Measurements from ENCODE around the gene SYP. TPM values are rescaled to one million over a fixed set of nuclear protein-coding genes. Genes with fewer than 3 reads are reported as not detected.
"Not testable (repeated sequence)": the region's sequence is repeated elsewhere in the genome, so short reads cannot be mapped to it uniquely, and the experiment has no call there.

The SYP gene
- total and polyA plus RNA-seq, 2 experiments from 2014 or later, result 1.4 to 2.1 TPM

- Histone ChIP-seq H3K4me1 (ENCODE audit: insufficient read depth) (no peaks in the 10 kb centered on the region), H3K9me2 (replicated peaks; ENCODE audit: insufficient read depth) (no peaks in the 10 kb centered on the region), H3K36me3 (replicated peaks; ENCODE audit: insufficient read depth, low read depth) (no peaks in the 10 kb centered on the region), H3K79me2 (no peaks in the 10 kb centered on the region), H4K20me1 (ENCODE audit: insufficient read depth, poor library complexity, severe bottlenecking) (no peaks in the 10 kb centered on the region), H3K27me3 (no peaks in the 10 kb centered on the region), H3K4me3 (no peak overlapping the region), H2AFZ (no peak overlapping the region), H3K4me2 (no peak overlapping the region), H3K9me3 (ENCODE audit: low read depth) (no peaks in the 10 kb centered on the region), H3K27ac (no peak overlapping the region)
- DNase-seq (ENCODE audit: low spot score), result no peak
- TF ChIP-seq EZH2 (IDR thresholded peaks at IDR 0.05; ENCODE audit: borderline replicate concordance) (no peak), CTCF (IDR thresholded peaks at IDR 0.05; ENCODE audit: poor library complexity) (no peak), EZH2phosphoT487 (IDR thresholded peaks at IDR 0.05; ENCODE audit: low read depth, severe bottlenecking, unreplicated experiment) (no peak)
- WGBS (ENCODE audit: low lambda C conversion rate, missing lambda C conversion rate), result 87% methylated on average over 27 of the region's 27 CpGs
Measured at GRCh38 chrX:49176421-49177326, 23.3 kb downstream of the SYP start.

DNA sequence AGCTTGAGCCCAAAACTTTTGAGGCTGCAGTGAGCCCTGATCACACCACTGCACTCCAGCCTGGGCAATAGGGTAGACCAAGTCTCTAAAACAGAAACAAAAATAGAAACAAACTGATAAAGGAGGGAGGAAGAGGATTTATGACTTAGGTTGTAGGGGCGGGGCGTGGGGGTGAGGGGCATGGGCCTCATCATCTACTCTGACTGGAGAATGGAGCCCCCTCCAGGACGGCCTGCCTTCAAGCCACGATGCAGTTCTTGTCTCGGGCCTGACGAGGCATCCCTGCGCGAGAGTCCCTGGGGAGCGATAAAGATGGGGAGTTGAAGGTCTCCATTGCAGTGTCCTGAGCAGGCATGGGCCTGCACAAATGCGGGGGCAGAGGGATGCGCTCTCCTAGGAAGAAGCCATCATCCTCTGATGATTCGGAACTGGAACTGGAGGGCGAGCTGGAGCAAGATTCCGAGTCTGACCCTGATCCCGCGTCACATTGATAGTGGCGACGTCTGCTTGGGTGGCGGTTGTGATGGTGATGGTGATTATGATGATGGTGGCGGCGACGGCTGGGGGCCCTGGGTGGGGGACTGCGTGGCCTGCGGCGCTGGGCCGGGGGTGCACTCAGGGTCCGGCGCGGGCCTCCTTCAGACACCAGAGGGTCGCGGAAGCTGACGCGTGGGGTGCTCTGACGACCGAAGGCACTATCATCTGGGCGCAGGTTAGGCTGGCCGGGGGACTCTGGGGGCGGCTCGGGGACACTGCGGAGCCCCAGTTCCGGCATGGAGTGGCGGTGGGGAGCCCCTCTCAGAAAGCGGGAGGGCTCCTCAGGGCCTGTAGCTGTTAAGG is 24.3 kb downstream of the SYP start:
- Histone ChIP-seq H4K20me1 (ENCODE audit: insufficient read depth, poor library complexity, severe bottlenecking) (no peaks in the 10 kb centered on the region), H3K27me3 (no peaks in the 10 kb centered on the region), H3K9me3 (ENCODE audit: low read depth) (no peaks in the 10 kb centered on the region), H3K4me1 (ENCODE audit: insufficient read depth) (no peaks in the 10 kb centered on the region), H3K27ac (no peak overlapping the region), H3K9me2 (replicated peaks; ENCODE audit: insufficient read depth) (no peaks in the 10 kb centered on the region), H3K4me3 (no peak overlapping the region), H3K4me2 (no peak overlapping the region), H2AFZ (no peak overlapping the region), H3K36me3 (replicated peaks; ENCODE audit: insufficient read depth, low read depth) (no peaks in the 10 kb centered on the region), H3K79me2 (no peaks in the 10 kb centered on the region)
- 97% methylated on average over 24 of the region's 43 CpGs for WGBS (ENCODE audit: low lambda C conversion rate, missing lambda C conversion rate)
- DNase-seq (ENCODE audit: low spot score), result no peak
- no peak for TF ChIP-seq EZH2 (IDR thresholded peaks at IDR 0.05; ENCODE audit: borderline replicate concordance)

DNA sequence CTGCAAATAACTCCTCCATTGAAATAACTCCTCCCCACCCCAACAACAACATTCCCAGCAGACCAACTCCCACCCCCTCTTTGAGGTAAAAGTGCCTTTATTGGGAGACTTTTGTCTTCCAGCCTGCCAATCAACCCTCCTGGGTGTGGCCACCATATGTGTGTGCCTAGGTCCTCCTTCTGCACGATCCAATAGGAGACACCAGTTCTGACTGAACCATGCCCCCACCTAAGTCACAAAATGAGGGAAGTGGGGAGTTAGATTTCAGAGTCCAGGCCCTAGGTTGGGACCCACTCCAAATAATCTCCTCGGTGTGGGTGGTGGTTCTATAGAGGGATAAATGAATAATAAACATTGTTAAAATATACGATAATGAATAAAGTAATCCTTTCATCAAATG is 25.3 kb downstream of the SYP start:
- no peaks in the 10 kb centered on the region for H3K4me1 ChIP-seq (ENCODE audit: insufficient read depth)
- no peak overlapping the region for H3K4me2 ChIP-seq
- no peak overlapping the region for H3K4me3 ChIP-seq
- no peak overlapping the region for H3K27ac ChIP-seq
- no peak overlapping the region for H2AFZ ChIP-seq
- no peaks in the 10 kb centered on the region for H3K9me3 ChIP-seq (ENCODE audit: low read depth)
- no peaks in the 10 kb centered on the region for H3K27me3 ChIP-seq
- WGBS (ENCODE audit: low lambda C conversion rate, missing lambda C conversion rate), result 75% methylated on average over 3 of the region's 3 CpGs
- no peaks in the 10 kb centered on the region for H3K36me3 ChIP-seq (replicated peaks; ENCODE audit: insufficient read depth, low read depth)
- TF ChIP-seq EZH2phosphoT487 (IDR thresholded peaks at IDR 0.05; ENCODE audit: low read depth, severe bottlenecking, unreplicated experiment) (no peak), CTCF (IDR thresholded peaks at IDR 0.05; ENCODE audit: poor library complexity) (no peak), EZH2 (IDR thresholded peaks at IDR 0.05; ENCODE audit: borderline replicate concordance) (no peak)
- no peaks in the 10 kb centered on the region for H4K20me1 ChIP-seq (ENCODE audit: insufficient read depth, poor library complexity, severe bottlenecking)
- H3K79me2 ChIP-seq, result no peaks in the 10 kb centered on the region
- H3K9me2 ChIP-seq (replicated peaks; ENCODE audit: insufficient read depth), result no peaks in the 10 kb centered on the region
- no peak for DNase-seq (ENCODE audit: low spot score)

- H3K27ac ChIP-seq; DNase-seq (ENCODE audit: low spot score); H3K27me3 ChIP-seq; H3K36me3 ChIP-seq (replicated peaks; ENCODE audit: insufficient read depth, low read depth); H3K9me2 ChIP-seq (replicated peaks; ENCODE audit: insufficient read depth); H3K4me2 ChIP-seq; H3K79me2 ChIP-seq; H3K9me3 ChIP-seq (ENCODE audit: low read depth); H2AFZ ChIP-seq; H4K20me1 ChIP-seq (ENCODE audit: insufficient read depth, poor library complexity, severe bottlenecking); H3K4me1 ChIP-seq (ENCODE audit: insufficient read depth); H3K4me3 ChIP-seq: not testable (repeated sequence)
- WGBS (ENCODE audit: low lambda C conversion rate, missing lambda C conversion rate), result 85% methylated on average over 8 of the region's 8 CpGs
Measured at GRCh38 chrX:49173544-49173943, 26.4 kb downstream of the SYP start.

All from hepatocyte (in vitro differentiated cells).